Measurements from ENCODE around the gene ZNF784.

ZNF784 gene

GRCh38 chr19:55585658-55586339 is 38.6 kb downstream of the ZNF784 start:
- peaks cover 11% of the 10 kb centered on the region for H3K4me1 ChIP-seq (ENCODE audit: control insufficient read depth, insufficient read depth, low read length)
- H3K36me3 ChIP-seq (ENCODE audit: control insufficient read depth in 2 of 2, insufficient read depth in 1 of 2, low read length in 2 of 2) = no peaks in the 10 kb centered on the region
- POLR2A ChIA-PET = interaction anchor here (1.2 to 6.9 kb wide), 3 partner anchors 12 to 21 kb away, joined by 3 to 71 read pairs (median 7); partner anchors contain the start of genes FIZ1, ZNF524 and ZNF865
- no peaks in the 10 kb centered on the region for H3K9me3 ChIP-seq (ENCODE audit: control insufficient read depth, insufficient read depth, low read depth, low read length)
- H3K27ac ChIP-seq (ENCODE audit: extremely low read depth, low read depth, low read length) = peak overlapping the region; percentile 60; the same call in 1 of the 2 replicates
- CTCF ChIA-PET = interaction anchor here (0.7 to 1.5 kb wide), 3 partner anchors 20 to 82 kb away, joined by 4 to 8 read pairs (median 5); partner anchors contain the start of gene ZNF865
- H3K4me3 ChIP-seq (ENCODE audit: low read depth, low read length) = no peak overlapping the region
- TF ChIP-seq ZNF518A (tag by site-specific recombination; conservative IDR thresholded peaks at IDR 0.05; ENCODE audit: low read depth) (no peak), ZNF138 (tag by site-specific recombination; IDR thresholded peaks at IDR 0.05; ENCODE audit: borderline replicate concordance) (no peak), REST (tag by site-specific recombination; IDR thresholded peaks at IDR 0.05) (no peak), ZNF558 (tag by site-specific recombination; IDR thresholded peaks at IDR 0.05) (no peak), ZNF184 (tag by site-specific recombination; IDR thresholded peaks at IDR 0.05) (no peak), ZNF48 (tag by site-specific recombination; IDR thresholded peaks at IDR 0.05) (no peak), ZNF350 (tag by site-specific recombination; IDR thresholded peaks at IDR 0.05) (no peak), ZNF302 (tag by site-specific recombination; IDR thresholded peaks at IDR 0.05; ENCODE audit: low read depth) (no peak), ZNF175 (tag by site-specific recombination; IDR thresholded peaks at IDR 0.05) (no peak), ZNF626 (tag by site-specific recombination; IDR thresholded peaks at IDR 0.05) (no peak), ZNF670 (tag by site-specific recombination; IDR thresholded peaks at IDR 0.05; ENCODE audit: low read depth) (no peak), KLF7 (tag by site-specific recombination; IDR thresholded peaks at IDR 0.05; ENCODE audit: borderline replicate concordance) (no peak), PBX3 (CRISPR knock-in tag; IDR thresholded peaks at IDR 0.05) (no peak; the same call in 1 of the 2 replicates), ZNF600 (tag by site-specific recombination; IDR thresholded peaks at IDR 0.05) (peak; percentile 43), ZXDB (tag by site-specific recombination; IDR thresholded peaks at IDR 0.05) (no peak), WT1 (tag by site-specific recombination; IDR thresholded peaks at IDR 0.05) (peak; percentile 48; the same call in 1 of the 2 replicates), ZNF423 (tag by site-specific recombination; IDR thresholded peaks at IDR 0.05) (0 out of 2 replicates have a peak, but pooled peaks have one; percentile 45), ZBTB7A (tag by site-specific recombination; IDR thresholded peaks at IDR 0.05; ENCODE audit: low read depth) (0 out of 2 replicates have a peak, but pooled peaks have one; percentile 22), ZNF571 (tag by site-specific recombination; IDR thresholded peaks at IDR 0.05) (no peak), ZNF548 (tag by site-specific recombination; IDR thresholded peaks at IDR 0.05) (no peak), ZNF169 (tag by site-specific recombination; IDR thresholded peaks at IDR 0.05) (no peak), PRDM6 (tag by site-specific recombination; IDR thresholded peaks at IDR 0.05) (no peak), ZNF324 (tag by site-specific recombination; IDR thresholded peaks at IDR 0.05) (no peak), ZBTB1 (tag by site-specific recombination; IDR thresholded peaks at IDR 0.05) (no peak), ZNF391 (tag by site-specific recombination; IDR thresholded peaks at IDR 0.05; ENCODE audit: borderline replicate concordance, low read depth) (no peak; the same call in 1 of the 2 replicates)
